G401 (cell line): ENCODE measurements around the gene KIR2DL4. TPM values are rescaled to one million over a fixed set of nuclear protein-coding genes. Genes with fewer than 3 reads are reported as not detected.
"Not testable (repeated sequence)": the region's sequence is repeated elsewhere in the genome, so short reads cannot be mapped to it uniquely, and the experiment has no call there.

ENCODE experiments used
- DNase-seq: peaks from one replicate; pipeline ENCODE4 v3.0.0-alpha.2; 2015; ENCODE audit warnings: low spot score
- in situ Hi-C: cut with HindIII; loops from 2 replicates; pipeline ENCODE4 v1.10.0; 2016; ENCODE audit warnings: low sequenced_read_pairs, mixed read lengths
- total RNA-seq: library from RNA; depleted of rRNA; stranded (reverse); fragments of >200 nt; shearing (Covaris generic); gene quantifications from 2 replicates; pipeline ENCODE4 v1.2.3, GENCODE V29; 2014; rRNA removed

The KIR2DL4 gene
- total RNA-seq, 1 experiment from 2014 or later = not detected

DNA sequence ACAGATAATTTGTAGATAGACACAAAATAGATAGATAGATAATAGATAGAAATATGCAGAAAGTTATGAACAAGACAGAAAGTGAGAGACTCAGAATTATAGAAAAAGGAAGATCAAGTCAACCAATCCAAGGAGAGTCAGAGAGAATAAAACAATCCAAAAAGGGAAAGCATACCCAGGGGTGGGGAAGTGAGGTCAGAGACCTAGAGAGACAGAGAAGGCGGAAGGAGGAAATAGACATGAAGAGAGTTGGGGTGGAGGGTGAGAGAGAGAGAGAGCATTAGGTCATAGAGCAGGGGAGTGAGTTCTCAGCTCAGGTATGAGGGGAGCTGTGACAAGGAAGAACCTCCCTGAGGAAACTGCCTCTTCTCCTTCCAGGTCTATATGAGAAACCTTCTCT is 51.8 kb downstream of the KIR2DL4 start:
- in situ Hi-C loops, DNase-seq: not testable (repeated sequence)

DNA sequence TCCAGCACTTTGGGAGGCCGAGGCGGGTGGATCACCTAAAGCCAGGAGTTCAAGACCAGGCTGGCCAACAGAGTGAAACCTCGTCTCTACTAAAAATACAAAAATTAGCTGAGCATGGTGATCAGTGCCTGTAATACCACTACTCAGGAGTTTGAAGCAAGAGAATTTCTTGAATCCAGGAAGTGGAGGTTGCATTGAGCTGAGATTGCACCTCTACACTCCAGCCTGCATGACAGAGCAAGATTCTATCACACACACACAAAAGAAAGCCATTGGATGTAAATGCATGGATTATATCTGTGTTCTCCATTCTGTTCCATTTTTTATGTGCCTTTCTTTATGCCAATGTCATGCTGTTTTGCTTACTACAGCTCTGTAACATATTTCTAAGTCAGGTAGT is 55.1 kb downstream of the KIR2DL4 start:
- in situ Hi-C loops, DNase-seq: not testable (repeated sequence)

GRCh38 chr19:54859421-54859820 is 56.0 kb downstream of the KIR2DL4 start:
- in situ Hi-C loops, DNase-seq: not testable (repeated sequence)

- in situ Hi-C loops, DNase-seq: not testable (repeated sequence)
Measured at GRCh38 chr19:54863459-54863858, 60.0 kb downstream of the KIR2DL4 start.

Other genes starting within 250 kb of the KIR2DL4 start
- gene LILRA2, start 229.8 kb upstream of the KIR2DL4 start, total RNA-seq = not detected in 2 replicates
- gene LILRA1, start 210.0 kb upstream of the KIR2DL4 start, total RNA-seq = not detected in 2 replicates
- not detected in 2 replicates for gene LILRB1, start 173.1 kb upstream of the KIR2DL4 start, total RNA-seq
- gene LILRB4, start 140.6 kb upstream of the KIR2DL4 start, total RNA-seq = not detected in 2 replicates
- gene KIR3DL3, start 79.2 kb upstream of the KIR2DL4 start, total RNA-seq = not detected in 2 replicates
- gene KIR2DL3, start 65.1 kb upstream of the KIR2DL4 start, total RNA-seq = not detected in 2 replicates
- not detected in 2 replicates for gene KIR2DL1, start 33.8 kb upstream of the KIR2DL4 start, total RNA-seq
- gene KIR3DL1, start 12.9 kb downstream of the KIR2DL4 start, total RNA-seq = not detected in 2 replicates
- gene KIR2DS4, start 29.1 kb downstream of the KIR2DL4 start, total RNA-seq = not detected in 2 replicates
- not detected in 2 replicates for gene KIR3DL2, start 46.8 kb downstream of the KIR2DL4 start, total RNA-seq
- not detected in 2 replicates for gene FCAR, start 70.6 kb downstream of the KIR2DL4 start, total RNA-seq
- not detected in 2 replicates for gene NCR1, start 102.5 kb downstream of the KIR2DL4 start, total RNA-seq
- not detected in 2 replicates for gene NLRP7, start 143.9 kb downstream of the KIR2DL4 start, total RNA-seq
- not detected in 2 replicates for gene NLRP2, start 162.8 kb downstream of the KIR2DL4 start, total RNA-seq
- not detected in 2 replicates for gene GP6, start 234.7 kb downstream of the KIR2DL4 start, total RNA-seq